OCI-LY7 (cell line): ENCODE results near the gene CIB2. TPM values are rescaled to one million over a fixed set of nuclear protein-coding genes. Genes with fewer than 3 reads are reported as not detected.

Source experiments
- BruUV-seq: library from RNA; stranded (reverse); fragments of 400-500 nt; replicated peaks from 2 replicates; lab custom pipeline; 2021; lab: Mats Ljungman, UMichigan
- CTCF ChIA-PET: fragments of 300-600 bp; sonication (Branson Sonifier 250); formaldehyde crosslinking; loops from one replicate; lab custom pipeline; 2022; ENCODE audit warnings: antibody characterized with exemption; ENCODE audit not compliant: unreplicated experiment; lab: Charles Lee
- POLR2A ChIA-PET: fragments of 300-600 bp; sonication (Branson Sonifier 250); formaldehyde crosslinking; loops from one replicate; lab custom pipeline; 2022; ENCODE audit warnings: antibody characterized with exemption; lab: Charles Lee
- DNase-seq: peaks from one replicate; pipeline ENCODE4 v3.0.0-alpha.2; 2015; ENCODE audit warnings: low spot score
- H2AFZ ChIP-seq: fragments of 200-600 bp; sonication (generic), shearing (Covaris generic); 2 replicates; pipeline ENCODE4 v1.6.1; 2014; ENCODE audit warnings: mild to moderate bottlenecking, antibody characterized with exemption, low read length, moderate library complexity
- H3K27ac ChIP-seq: fragments of 200-600 bp; sonication (generic); 2 replicates; pipeline ENCODE4 v1.5.1; 2014; ENCODE audit warnings: mixed run types, low read depth, mild to moderate bottlenecking, moderate library complexity, low read length, inconsistent platforms; ENCODE audit not compliant: poor library complexity, severe bottlenecking
- H3K36me3 ChIP-seq: fragments of 200-600 bp; sonication (generic); 2 replicates; pipeline ENCODE4 v1.6.1; 2014; ENCODE audit warnings: mild to moderate bottlenecking, antibody characterized with exemption, low read length, moderate library complexity, mixed read lengths; ENCODE audit not compliant: insufficient read depth
- H3K4me1 ChIP-seq: fragments of 200-600 bp; sonication (generic); 2 replicates; pipeline ENCODE4 v1.5.1; 2014; ENCODE audit warnings: mild to moderate bottlenecking, low read length; ENCODE audit not compliant: insufficient read depth, poor library complexity, severe bottlenecking
- H3K4me2 ChIP-seq: fragments of 200-600 bp; sonication (generic); 2 replicates; pipeline ENCODE4 v1.6.1; 2014; ENCODE audit warnings: mild to moderate bottlenecking, low read length
- H3K4me3 ChIP-seq: fragments of 200-600 bp; sonication (generic); 2 replicates; pipeline ENCODE4 v1.5.1; 2014; ENCODE audit warnings: mild to moderate bottlenecking, low read depth, low read length; ENCODE audit not compliant: poor library complexity, severe bottlenecking
- H3K79me2 ChIP-seq: fragments of 200-600 bp; sonication (generic); 2 replicates; pipeline ENCODE4 v1.6.1; 2016; ENCODE audit warnings: low read depth, mild to moderate bottlenecking, low read length, moderate library complexity, mixed read lengths; ENCODE audit not compliant: insufficient read depth
- H3K9me2 ChIP-seq: fragments of 200-600 bp; sonication (generic); 2 replicates; pipeline ENCODE4 v1.6.1; 2016; ENCODE audit warnings: mild to moderate bottlenecking, low read length, mixed read lengths; ENCODE audit not compliant: insufficient read depth
- H3K9me3 ChIP-seq: fragments of 200-600 bp; sonication (generic); 2 replicates; pipeline ENCODE4 v1.6.1; 2014; ENCODE audit warnings: mild to moderate bottlenecking, mixed run types, low read length, mixed read lengths
- H4K20me1 ChIP-seq: fragments of 200-600 bp; sonication (generic); 2 replicates; pipeline ENCODE4 v1.6.1; 2014; ENCODE audit warnings: mild to moderate bottlenecking, antibody characterized with exemption, low read length, moderate library complexity, mixed read lengths; ENCODE audit not compliant: insufficient read depth
- EZH2phosphoT487 ChIP-seq: fragments of 200-600 bp; sonication (generic); IDR thresholded peaks from 2 replicates; pipeline ENCODE4 v1.6.1; 2018; ENCODE audit warnings: low read depth, borderline replicate concordance, mild to moderate bottlenecking, mixed run types, antibody characterized with exemption, low read length, moderate library complexity, mixed read lengths
- intact Hi-C: fragments of 100-400 bp; cut with micrococcal nuclease; formaldehyde crosslinking; loops from one replicate; pipeline ENCODE4 v1.10.0; 2022; ENCODE audit not compliant: unreplicated experiment
- total RNA-seq, 2 experiments: library from RNA; depleted of rRNA in 1 of 2; stranded (reverse); fragments of >200 nt in 1 of 2; shearing (Covaris generic) in 1 of 2; gene quantifications; 2 replicates each; pipeline ENCODE4 v1.2.3, GENCODE V29; 2014 to 2022
- TF ChIP-seq, protein P1 (sequence below): fragments of 200-600 bp; sonication (generic); conservative IDR thresholded peaks from 2 replicates; pipeline ENCODE4 v1.5.1; 2014; ENCODE audit warnings: mild to moderate bottlenecking, antibody characterized with exemption, low read length, moderate library complexity, mixed read lengths

CIB2 gene
- total RNA-seq, 2 experiments from 2014 or later = 0.36 to 5.0 TPM

GRCh38 chr15:78098131-78098755 lies 33.0 kb downstream of the CIB2 start:
- DNase-seq = no peak
- no peak for TF ChIP-seq EZH2phosphoT487
- TF ChIP-seq, protein P1, sequence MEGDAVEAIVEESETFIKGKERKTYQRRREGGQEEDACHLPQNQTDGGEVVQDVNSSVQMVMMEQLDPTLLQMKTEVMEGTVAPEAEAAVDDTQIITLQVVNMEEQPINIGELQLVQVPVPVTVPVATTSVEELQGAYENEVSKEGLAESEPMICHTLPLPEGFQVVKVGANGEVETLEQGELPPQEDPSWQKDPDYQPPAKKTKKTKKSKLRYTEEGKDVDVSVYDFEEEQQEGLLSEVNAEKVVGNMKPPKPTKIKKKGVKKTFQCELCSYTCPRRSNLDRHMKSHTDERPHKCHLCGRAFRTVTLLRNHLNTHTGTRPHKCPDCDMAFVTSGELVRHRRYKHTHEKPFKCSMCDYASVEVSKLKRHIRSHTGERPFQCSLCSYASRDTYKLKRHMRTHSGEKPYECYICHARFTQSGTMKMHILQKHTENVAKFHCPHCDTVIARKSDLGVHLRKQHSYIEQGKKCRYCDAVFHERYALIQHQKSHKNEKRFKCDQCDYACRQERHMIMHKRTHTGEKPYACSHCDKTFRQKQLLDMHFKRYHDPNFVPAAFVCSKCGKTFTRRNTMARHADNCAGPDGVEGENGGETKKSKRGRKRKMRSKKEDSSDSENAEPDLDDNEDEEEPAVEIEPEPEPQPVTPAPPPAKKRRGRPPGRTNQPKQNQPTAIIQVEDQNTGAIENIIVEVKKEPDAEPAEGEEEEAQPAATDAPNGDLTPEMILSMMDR = no peak
- Histone ChIP-seq H3K4me2 (no peak overlapping the region), H3K4me1 (no peaks in the 10 kb centered on the region), H3K9me3 (no peaks in the 10 kb centered on the region), H3K27ac (no peak overlapping the region), H3K4me3 (no peak overlapping the region), H3K36me3 (no peaks in the 10 kb centered on the region), H2AFZ (no peak overlapping the region), H3K9me2 (no peaks in the 10 kb centered on the region), H3K79me2 (no peaks in the 10 kb centered on the region), H4K20me1 (no peaks in the 10 kb centered on the region)
- no TSS peak for BruUV-seq
- POLR2A ChIA-PET = no interaction called here
- CTCF ChIA-PET = no interaction called here
- intact Hi-C loops = no loop called here

- no peak for TF ChIP-seq EZH2phosphoT487
- TF ChIP-seq, protein P1 = no peak
- no peaks in the 10 kb centered on the region for H3K79me2 ChIP-seq
- no peak overlapping the region for H2AFZ ChIP-seq
- no peaks in the 10 kb centered on the region for H3K4me1 ChIP-seq
- no peak overlapping the region for H3K4me2 ChIP-seq
- H4K20me1 ChIP-seq = no peaks in the 10 kb centered on the region
- no peaks in the 10 kb centered on the region for H3K36me3 ChIP-seq
- CTCF ChIA-PET = no interaction called here
- no TSS peak for BruUV-seq
- POLR2A ChIA-PET = interaction anchor here (1.6 kb wide), 1 partner anchor 10 kb away, joined by 4 read pairs; no protein-coding TSS in a partner anchor
- no peaks in the 10 kb centered on the region for H3K9me3 ChIP-seq
- DNase-seq = no peak
- no peak overlapping the region for H3K4me3 ChIP-seq
- no peaks in the 10 kb centered on the region for H3K9me2 ChIP-seq
- intact Hi-C loops = no loop called here
- H3K27ac ChIP-seq = no peak overlapping the region
Measured at GRCh38 chr15:78097667-78098066, 33.6 kb downstream of the CIB2 start.
